IPS-NIHi11 (cell line): Measurements from ENCODE around the gene RAN.
"Not testable (repeated sequence)": the region's sequence is repeated elsewhere in the genome, so short reads cannot be mapped to it uniquely, and the experiment has no call there.

Source experiments
- DNase-seq: peaks from one replicate; pipeline ENCODE4 v3.0.0; 2012; ENCODE audit warnings: mixed read lengths, low spot score

RAN gene

DNA sequence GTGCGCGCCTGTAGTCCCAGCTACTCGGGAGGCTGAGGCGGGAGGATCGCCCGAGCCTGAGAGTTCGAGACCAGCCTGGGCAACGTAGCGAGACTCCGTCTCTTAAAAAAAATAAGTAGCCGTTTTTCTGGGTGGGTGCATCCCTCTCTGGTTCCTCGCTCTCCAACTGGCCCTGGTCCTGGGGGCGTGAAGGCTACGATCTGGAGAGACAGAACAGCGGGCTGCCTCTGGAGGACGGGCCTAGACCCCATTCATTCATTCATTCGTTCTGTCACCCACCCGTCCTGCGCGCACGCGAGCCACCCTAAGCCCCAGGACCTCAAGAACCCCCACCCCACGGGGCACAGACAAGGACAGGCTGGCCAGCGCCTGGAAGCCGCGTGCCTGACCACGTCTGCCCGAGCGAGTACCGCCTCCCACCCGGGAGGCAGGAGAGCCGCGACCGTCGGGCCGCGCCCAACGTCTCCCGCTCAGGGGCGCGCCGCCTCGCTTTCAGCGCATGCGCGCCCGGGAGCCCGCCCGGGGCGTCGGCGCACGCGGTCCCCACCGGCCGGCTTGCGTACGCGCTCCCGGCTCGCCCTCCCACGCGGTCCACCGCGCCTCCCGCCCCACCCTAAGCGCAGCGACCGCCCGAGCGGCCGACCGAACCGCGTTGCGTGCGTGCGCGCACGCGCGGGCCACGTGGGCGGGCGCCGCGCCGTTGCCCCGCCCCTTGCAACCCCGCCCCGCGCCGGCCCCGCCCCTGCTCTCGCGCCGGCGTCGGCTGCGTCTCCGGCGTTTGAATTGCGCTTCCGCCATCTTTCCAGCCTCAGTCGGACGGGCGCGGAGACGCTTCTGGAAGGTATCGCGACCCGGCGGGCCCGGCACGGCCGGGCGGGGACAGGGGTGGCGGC is at the start of gene RAN:
TSS of gene RAN (plus strand) at position 781 of the 893 bp plus-strand sequence. CDS start 528 bp downstream, outside the sequence.
- DNase-seq: peak; percentile 99

DNA sequence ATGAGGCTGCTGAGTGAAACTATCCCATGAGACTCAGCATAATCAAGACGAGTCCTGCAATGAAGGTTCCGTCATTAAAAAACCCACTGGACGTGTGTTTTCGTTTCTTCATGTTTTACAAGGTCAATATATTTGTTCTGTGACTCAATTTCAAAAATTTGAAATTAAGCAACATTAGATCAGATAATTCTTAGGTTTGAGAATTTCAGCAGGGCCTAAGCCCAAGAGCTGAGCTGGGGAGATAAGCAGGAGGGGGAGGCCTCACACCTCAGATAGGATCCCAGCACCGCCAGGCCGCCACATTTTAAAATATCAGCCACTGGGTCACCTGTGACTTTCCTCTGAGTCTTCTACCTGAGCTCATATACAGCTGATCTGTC is 46.1 kb upstream of the RAN start:
- no peak for DNase-seq

DNA sequence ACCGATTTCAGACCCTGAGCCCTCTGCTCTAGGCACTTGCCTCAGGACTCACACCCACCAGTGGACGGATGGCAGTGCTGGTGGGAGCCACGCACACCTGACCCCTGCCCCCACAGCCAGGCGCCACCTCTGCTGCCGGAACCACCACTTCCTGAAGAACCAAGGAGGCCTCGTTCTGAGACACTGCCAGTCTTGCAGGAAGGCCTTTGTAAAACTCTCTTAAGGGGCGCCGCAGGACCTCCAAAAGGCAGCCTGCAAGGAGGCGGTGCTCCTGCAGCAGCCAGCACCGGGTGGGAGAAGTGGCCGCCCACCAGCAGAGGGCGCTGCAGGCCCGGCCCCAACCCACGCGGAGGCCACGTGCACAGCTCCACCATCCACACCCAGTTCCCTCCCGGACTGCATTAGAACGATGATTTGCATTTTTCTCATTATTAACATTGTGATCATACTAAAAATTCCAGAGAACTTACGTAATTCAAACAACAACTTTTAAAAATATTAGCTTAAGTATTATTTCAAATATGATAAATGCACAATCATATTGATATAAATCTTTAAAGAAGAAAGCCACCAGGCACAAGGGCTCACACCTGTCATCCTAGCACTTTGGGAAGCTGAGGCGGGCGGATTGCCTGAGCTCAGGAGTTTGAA is 45.6 kb upstream of the RAN start:
- peak; percentile 88 for DNase-seq

DNA sequence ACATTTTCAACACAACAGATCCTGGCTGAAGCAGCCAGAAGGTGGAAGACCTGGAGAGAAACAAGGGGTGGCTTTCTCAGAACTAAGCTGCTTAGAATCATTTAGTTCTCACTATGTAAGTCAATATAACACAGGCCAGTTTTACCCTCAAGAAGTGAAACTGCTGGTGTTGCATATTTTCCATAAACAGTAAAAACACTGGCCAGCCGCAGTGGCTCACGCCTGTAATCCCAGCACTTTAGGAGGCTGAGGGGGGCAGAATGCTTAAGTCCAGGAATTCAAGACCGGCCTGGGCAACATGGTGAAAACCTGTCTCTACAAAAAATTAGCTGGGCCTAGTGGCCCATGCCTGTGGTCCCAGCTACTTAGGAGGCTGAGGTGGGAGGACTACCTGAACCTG is 44.4 kb upstream of the RAN start:
- DNase-seq: no peak

DNA sequence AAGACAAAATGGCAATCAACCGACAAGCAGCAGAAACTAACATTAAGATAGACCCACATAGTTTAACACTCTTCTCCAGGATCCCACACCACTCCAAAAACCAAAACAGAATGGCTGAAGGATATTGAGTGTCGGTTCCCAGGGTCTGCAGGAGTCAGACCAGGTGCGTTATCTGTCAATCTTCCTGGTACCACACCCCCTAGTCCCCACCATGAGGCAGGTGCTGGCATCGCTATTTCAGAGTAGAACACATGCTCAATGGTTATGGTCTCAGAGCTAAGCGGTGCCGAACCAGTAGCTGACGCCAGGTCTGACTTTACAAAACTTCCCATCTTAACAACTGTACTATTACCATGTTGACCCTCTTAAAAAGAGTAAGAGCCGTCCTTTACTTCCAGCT is 43.0 kb upstream of the RAN start:
- DNase-seq: no peak

DNA sequence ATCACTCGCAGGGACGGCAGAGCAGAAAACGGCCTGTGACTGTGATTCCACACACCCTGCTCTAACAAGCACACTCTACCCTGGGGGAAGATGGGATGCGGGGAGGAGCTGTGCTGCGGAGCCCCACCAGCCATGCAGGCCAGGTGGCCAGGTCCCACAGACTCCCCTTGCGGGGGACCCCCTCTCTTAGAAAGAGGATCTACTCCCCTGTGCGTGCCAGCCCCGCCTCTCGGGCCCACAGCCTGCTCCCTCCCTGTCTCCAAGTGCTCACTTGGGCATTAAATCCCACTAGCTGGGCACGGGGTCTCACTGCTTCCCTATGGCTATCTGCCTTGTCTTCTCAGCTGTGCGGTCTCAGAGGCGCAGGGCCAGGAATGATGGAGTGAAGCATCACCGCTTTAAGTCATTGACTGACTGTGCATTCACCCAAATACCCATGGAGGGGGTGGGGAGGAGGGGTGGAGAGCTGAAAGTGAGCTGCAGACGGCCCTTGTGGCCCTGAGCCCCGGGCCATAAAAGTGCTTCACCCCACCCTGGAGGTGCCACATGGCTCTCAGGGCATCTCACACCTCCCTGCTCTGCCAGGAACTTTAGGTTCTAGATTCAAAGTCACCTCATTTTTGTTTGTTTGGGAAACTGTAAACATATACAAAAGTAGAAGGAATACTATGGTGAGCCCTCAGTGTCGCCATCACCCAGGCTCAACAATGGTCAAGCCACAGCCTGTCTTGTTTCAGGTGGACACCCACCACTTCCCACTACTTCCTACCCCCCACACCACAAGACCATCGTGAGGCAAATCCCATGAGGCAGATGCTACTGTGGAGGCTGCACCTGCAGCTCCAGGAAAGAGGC is 42.2 kb upstream of the RAN start:
- no peak for DNase-seq

DNA sequence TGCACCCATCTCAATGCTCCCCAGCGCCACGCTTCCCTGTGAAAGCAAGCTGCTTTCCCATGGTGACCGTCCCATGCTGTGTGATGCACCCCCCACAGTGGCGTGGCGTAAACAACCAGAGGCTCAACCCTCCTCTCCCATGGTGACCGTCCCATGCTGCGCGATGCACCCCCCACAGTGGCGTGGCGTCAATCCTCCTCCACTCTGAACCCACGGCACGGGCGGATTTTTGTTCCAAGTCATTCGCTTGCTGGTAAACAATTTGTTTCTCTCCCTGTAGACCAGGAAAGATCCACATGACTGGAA is 41.7 kb upstream of the RAN start:
- DNase-seq: no peak

DNA sequence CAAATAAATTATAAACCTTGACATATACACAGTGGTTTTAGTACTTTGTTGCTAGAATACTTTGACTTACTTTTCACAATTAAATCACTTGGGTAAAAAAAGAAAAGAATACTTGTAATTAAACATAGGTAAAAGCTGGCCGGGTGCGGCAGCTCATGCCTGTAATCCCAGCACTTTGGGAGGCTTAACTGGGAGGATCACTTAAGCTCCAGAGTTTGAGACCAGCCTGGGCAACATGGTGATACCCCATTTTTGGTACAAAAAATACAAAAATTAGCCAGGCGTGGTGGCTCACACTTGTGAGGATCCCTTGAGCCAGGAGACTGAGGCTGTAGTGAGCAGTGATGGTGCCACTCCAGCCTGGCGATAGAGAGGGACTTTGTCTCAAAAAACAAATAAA is 40.6 kb upstream of the RAN start:
- no peak for DNase-seq

DNA sequence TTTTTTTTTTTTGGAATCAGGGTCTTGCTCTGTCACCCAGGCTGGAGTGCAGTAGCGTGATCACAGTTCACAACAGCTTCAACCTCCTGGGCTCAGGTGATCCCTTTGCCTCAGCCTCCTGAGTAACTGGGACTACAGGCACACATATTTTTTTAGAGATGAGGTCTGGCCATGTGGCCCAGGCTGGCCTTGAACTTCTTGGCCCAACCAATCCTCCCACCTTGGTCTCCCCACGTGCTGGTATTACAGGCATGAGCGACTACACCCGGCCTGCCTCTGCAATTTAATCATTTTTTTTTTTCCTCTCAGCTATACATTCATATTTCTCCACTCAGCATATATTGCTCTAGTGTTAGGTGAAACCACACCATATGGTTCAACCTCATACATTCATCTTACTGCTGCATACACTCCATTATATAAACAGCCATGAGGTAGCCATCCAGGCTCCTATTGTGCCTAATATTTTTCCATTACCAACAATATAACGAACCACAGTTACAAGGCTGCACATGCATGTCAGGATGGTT is 39.9 kb upstream of the RAN start:
- no peak for DNase-seq

DNA sequence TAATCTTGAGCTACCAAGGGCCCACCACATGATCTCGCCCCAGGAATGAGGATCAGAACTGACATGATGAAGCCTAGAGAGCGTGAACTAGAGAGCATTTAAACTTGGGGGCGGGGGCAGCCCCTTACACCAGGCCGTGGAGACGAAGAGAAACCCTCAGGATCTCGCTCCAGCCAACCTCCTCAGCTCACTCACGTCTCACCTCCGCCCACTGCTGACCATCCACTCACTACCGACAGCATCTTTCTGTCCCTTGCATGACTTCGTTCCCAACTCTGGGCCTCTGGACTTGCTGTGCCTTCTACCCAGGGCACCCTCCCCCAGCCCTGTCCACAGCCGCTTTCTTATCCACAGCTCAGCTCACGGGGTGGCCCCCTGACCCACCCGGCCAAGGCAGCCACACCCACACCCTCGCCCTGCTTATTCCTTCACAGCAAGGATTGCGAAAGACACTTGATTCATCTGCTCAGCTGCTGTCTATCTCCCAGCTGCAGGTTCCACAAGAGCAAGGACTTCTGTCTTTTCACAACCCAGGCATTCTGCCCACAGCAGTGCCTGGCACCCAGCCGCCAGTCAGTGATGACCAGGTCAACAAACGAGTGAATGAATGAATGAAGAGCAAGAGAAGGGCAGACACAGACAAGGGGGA is 39.2 kb upstream of the RAN start:
- DNase-seq: no peak

DNA sequence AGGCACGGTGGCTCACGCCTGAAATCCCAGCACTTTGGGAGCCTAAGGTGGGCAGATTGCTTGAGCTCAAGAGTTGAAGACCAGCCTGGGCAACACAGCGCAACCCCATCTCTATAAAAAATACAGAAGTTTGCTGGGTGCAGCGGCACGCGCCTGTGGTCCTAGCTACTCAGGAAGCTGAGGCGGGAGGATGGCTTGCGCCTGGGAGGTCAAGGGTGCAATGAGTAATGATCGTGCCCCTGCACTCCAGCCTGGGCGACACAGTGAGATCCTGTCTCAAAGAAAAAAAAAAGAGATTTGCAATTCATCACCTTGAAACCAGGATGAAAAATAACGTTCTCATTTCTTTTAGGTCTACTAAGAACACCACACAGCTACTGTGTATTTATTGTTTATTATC is 36.9 kb upstream of the RAN start:
- DNase-seq: no peak

DNA sequence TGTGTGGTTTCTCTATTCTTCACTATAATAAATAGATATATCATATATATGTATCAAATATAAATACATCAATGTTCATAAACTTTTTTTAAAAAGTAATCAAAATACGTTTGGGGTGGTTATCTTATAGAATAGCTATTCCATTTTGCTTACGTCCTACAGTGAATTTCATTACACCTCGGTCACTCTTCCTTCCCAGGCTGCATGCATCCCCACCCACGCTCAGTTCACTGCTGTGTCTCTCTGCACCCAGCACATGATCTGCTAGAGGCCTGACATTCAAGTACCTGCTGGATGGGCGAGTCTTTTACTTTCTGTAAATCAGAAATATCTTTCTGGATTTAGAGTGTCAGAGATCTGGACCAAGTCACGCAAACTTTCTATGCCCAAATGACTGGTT is 36.4 kb upstream of the RAN start:
- DNase-seq: no peak

DNA sequence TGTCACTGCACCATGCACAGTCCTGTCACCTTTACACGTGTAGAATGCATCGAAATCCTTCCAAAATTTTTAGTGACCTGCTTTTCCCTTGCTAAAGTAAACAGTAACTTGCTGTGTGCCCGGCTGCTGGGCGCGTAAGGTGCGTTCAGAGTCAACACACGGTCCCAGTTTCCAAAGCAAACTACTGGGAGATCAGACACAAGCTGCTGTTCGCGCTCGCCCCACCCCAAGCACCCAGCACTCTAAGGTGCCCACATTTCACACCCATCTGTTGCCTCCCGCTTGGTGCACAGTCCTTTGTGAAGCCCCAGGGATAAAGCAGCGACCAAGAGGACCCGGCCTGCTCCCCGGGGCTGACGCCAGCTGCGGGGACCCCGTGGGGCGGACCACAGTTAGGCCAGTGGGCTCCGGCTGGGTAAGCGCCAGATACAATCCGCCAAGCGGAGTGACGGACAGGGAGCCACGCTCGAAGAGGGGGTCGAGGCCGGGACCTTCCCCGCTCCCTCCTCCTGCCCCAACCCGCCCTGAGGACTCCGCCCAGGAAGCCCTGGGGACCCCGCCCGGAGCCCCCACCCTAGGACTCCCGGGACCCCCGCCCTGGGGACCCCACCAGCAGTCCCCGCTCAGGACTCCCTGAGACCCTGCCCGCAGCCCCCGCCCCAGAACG is 33.4 kb upstream of the RAN start:
- DNase-seq: peak; percentile 64

DNA sequence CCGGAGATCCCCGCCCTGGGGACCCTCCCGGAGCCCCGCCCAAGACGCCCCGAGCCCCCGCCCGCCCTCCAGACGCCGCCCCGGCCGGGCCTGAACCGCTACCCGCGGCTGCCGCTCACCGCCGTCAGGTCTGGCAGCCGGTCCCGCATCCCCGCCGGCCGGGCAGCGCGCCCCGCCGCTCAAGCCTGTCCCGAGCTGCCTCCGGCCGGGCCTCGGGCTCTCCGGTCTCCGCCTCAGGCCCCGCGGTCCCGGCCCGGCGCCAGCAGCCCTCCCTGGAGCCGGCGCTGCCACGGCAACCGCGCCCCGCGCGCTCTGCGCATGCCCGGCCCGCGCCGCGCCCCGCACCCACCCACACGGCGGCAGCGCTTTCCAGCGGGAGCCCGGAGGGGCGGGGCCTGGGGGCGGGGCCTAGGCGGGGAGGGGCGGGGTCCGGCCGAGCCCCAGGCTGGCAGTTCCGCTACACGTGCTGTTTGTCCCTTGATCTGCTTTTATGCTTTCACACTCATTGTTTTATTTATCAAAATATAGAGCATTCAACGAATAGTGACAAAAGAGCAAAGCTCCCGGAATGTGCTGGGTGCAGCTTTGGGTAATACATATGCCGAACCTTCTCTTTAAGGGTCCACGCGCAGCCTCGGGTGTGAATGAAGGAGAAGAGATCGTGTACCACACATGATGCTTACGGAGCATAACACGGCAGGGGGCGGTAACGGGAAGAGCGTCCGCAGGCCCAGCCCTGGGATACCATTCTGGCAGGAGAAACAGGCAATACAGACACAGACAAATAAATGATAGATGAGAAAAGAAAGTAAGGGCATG is 32.7 kb upstream of the RAN start, which contains the start of gene STX2:
TSS of gene STX2 (minus strand) at position 300 of the 819 bp plus-strand sequence. CDS start at position 149, 151 bp downstream.
- DNase-seq: peak; percentile 95

DNA sequence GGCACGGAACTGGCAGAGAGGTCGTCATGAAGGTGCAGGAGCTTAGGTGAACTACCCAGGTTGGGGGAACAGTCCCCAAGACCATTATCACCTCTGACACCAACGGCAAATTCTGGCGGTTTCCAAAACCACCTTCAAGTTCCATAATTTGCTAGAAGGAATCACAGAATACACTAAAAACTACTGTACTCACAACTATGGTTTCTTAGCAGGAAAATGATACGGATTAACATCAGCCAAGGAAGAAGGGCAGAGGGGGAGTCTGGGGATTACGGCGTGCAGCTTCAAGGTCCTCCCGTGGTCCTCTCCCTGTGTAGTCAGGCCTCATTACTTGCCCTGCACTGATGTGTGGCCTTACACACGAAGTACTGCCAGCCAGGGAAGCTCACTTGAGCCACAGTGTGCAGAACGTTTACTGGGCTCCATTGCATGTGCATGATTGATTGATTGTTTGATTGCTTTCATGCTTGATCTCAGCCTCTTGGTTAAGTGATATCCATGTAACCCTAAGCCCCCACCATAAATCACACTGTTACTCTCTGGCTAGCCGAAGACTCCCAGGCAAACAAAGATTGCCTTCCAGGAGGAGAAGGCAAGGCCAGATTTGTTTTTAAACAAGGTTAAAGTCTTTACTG is 32.0 kb upstream of the RAN start:
- no peak for DNase-seq

DNA sequence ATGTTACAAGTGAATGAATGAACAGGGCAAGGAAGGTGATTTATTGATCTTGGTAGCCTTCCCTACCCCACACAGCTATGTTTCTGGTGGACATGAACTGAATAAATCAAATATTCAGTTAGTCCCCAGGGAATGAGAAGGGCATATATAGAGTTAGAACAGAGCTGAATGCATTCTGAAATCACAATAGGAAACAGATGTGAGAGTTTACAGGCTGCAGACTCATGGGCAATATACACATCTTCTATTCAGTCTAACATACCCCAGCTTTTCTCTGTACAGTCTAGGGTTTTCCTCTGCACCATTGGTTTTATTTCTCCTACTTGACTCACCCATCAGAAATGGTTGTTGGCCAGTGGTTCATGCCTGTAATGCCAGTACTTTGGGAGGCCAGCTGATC is 25.5 kb upstream of the RAN start:
- DNase-seq: no peak

DNA sequence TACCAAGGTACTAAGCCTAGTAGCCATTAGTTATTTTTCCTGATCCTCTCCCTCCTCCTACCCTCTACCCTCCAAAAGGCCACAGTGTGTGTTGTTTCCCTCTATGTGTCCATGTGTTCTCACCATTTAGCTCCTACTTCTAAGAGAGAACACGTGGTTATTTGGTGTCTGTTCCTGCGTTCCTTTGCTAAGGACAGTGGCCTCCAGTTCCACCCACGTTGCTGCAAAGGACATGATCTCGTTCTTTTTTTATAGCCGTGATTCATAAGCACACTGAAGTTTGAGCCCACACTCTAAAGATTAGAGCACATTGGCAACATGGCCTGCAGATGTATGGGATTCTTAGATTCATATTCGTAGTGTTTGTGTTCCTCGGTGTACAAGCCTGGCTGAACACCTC is 24.8 kb upstream of the RAN start:
- no peak for DNase-seq

DNA sequence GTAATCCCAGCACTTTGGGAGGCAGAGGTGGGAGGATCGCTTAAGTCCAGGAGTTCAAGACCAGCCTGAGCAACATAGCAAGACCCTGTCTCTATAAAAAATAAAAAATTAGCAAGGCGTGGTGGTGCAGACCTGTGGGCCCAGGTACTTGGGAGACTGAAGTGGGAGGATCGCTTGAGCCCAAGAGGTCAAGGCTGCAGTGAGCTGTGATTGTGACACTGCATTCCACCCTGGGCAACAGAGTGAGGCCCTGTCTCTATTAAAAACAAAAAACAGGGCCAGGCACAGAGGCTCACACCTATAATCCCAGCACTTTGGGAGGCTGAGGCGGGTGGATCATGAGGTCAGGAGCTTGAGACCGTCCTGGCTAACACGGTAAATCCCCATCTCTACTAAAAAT is 23.8 kb upstream of the RAN start:
- not testable (repeated sequence) for DNase-seq

DNA sequence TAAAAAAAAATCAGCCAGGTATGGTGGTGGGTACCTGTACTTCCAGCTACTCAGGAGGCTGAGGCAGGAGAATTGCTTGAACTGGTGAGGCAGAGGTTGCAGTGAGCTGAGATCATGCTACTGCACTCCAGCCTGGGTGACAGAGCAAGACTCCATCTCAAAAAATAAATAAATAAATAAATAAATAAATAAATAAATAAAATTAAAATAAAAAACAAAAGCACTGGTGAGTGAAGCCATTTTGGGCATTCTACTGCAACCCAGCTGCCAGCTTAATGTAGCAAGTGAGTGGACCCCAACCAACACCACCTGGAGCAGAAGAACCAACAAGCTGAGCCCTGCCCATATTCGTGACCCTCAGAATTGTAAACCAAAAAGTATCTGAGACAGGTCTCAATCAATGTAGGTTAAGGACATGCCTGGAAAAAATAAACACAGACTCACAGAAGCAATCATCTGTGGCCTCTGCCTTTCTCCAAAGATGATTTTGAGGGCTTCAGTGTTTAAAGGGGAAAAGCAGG is 23.0 kb upstream of the RAN start:
- DNase-seq: not testable (repeated sequence)
